ENCODE measurements around the gene SORCS1. TPM values are rescaled to one million over a fixed set of nuclear protein-coding genes. Genes with fewer than 3 reads are reported as not detected.

The SORCS1 gene
- total RNA-seq, 4 donors from 2014 or later: 0.40 to 5.1 (median 2.5) TPM

- WGBS, 2 donors (ENCODE audit: low coverage in 1 of 2): 80 to 92% methylated on average over 1 of the region's 1 CpG
- intact Hi-C loops (cut with DNase I; ENCODE audit: low total_unique reads) (no loop called here), in situ Hi-C loops (cut with MboI; ENCODE audit: low pct_ligation_motif_present in 1 of 4, low pct_unique_long_range_greater_than_20kb in 1 of 4, low sequenced_read_pairs in 3 of 4) (no loop called here)
- Histone ChIP-seq H3K4me1 (no peaks in the 10 kb centered on the region), H3K9me3 (no peaks in the 10 kb centered on the region), H3K36me3 (no peaks in the 10 kb centered on the region), H3K4me3 (no peak overlapping the region), H3K27me3 (no peaks in the 10 kb centered on the region), H3K27ac (no peak overlapping the region)
- no peak for DNase-seq
- TF ChIP-seq EP300 (IDR thresholded peaks at IDR 0.05; ENCODE audit: low read depth): no peak
- TF ChIP-seq POLR2A (IDR thresholded peaks at IDR 0.05): no peak
- no peak for TF ChIP-seq POLR2AphosphoS5 (IDR thresholded peaks at IDR 0.05)
- no peak for TF ChIP-seq CTCF (IDR thresholded peaks at IDR 0.05)
Measured at GRCh38 chr10:106525835-106526234, 638.7 kb downstream of the SORCS1 start.

Small RNA genes within 50 kb of the gene (small RNA-seq; reads per million reads assigned to genes)
- gene RNA5SP325: 1.1 to 2.5 (median 1.8) reads per million in 4 donors
